GM12801 (cell line): Measurements from ENCODE around the gene ARMC6.

Experiments used
- TF ChIP-seq, protein P1 (sequence below): IDR thresholded peaks from one replicate; pipeline ENCODE4 v1.5.1; 2011; ENCODE audit warnings: control low read depth; ENCODE audit not compliant: insufficient read length; ENCODE audit errors: extremely low read depth

ARMC6 gene

DNA sequence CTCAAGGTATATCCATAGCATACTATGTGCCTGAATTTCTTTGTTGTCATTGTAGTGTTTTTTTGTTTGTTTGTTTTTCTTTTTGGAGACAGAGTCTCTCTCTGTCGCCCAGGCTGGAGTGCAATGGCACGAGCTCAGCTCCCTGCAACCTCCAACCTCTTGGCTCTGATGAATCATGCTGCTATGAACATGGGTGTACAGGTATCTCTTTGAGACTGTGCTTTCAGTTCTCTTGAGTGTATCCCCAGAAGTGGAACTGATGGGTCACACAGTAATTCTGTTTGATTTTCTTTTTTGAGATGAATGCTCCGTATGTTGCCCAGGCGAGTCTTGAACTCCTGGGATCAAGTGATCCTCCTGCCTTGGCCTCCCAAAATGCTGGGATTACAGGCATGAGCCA lies 16.7 kb downstream of the ARMC6 start:
- TF ChIP-seq, protein P1, sequence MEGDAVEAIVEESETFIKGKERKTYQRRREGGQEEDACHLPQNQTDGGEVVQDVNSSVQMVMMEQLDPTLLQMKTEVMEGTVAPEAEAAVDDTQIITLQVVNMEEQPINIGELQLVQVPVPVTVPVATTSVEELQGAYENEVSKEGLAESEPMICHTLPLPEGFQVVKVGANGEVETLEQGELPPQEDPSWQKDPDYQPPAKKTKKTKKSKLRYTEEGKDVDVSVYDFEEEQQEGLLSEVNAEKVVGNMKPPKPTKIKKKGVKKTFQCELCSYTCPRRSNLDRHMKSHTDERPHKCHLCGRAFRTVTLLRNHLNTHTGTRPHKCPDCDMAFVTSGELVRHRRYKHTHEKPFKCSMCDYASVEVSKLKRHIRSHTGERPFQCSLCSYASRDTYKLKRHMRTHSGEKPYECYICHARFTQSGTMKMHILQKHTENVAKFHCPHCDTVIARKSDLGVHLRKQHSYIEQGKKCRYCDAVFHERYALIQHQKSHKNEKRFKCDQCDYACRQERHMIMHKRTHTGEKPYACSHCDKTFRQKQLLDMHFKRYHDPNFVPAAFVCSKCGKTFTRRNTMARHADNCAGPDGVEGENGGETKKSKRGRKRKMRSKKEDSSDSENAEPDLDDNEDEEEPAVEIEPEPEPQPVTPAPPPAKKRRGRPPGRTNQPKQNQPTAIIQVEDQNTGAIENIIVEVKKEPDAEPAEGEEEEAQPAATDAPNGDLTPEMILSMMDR = no peak

DNA sequence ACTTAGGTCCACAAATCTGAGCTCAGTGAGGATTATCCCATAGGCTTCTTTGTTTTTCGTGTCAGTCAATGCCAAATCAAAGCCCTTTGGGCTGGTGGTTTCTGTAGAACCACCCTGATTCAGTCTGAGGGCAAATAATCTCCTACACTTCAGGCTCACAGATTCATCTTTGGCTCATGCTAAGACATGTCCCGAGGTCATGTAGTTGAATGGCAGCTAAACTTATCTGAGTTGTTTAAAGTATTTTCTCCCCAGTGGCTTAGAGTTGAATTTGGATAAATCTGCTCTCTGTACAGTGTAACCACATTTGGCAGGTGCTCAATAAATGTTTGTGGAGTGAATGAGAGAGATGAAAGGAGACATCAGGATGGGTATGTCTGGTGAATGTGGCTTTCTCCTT lies 17.3 kb downstream of the ARMC6 start:
- TF ChIP-seq, protein P1 = no peak

- TF ChIP-seq, protein P1 = no peak
Measured at GRCh38 chr19:19051478-19052213, 18.2 kb downstream of the ARMC6 start.

- TF ChIP-seq, protein P1 = no peak
Measured at GRCh38 chr19:19052921-19053320, 19.5 kb downstream of the ARMC6 start.

DNA sequence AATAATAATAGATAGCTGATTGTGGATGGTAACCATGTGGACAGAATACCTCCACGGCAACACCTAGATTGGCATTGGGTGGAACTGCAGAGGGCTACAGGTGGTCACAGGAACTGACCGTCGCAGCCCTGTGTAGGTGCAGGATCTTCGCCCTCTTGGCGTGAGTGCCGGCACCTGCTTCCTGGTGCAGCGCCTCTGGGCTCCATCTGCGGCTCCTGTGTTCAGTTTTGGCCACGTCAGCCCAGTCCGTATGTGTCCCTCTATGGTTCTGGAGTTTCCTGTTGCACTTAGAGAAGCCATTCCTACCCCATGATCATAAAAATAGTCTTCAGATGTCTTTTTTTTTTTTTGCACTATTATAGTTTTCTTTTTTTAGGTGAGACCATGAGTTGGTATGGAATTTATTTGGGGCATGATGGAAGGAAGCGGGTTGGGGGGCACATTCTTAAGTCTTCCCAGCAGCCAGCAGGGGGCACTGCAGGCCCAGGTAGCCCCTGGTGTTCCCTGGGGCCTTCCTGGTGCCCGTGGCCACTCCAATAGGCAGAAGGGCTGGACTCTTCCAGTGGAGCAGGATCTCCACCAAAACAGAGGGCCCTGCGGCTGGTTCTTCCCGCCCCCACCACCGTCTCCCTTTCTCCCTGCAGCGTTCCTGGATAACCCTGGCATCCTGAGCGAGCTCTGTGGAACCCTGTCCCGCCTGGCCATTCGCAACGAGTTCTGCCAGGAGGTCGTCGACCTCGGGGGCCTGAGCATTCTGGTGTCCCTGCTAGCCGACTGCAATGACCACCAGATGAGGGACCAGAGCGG lies 20.3 kb downstream of the ARMC6 start:
- TF ChIP-seq, protein P1 = no peak

DNA sequence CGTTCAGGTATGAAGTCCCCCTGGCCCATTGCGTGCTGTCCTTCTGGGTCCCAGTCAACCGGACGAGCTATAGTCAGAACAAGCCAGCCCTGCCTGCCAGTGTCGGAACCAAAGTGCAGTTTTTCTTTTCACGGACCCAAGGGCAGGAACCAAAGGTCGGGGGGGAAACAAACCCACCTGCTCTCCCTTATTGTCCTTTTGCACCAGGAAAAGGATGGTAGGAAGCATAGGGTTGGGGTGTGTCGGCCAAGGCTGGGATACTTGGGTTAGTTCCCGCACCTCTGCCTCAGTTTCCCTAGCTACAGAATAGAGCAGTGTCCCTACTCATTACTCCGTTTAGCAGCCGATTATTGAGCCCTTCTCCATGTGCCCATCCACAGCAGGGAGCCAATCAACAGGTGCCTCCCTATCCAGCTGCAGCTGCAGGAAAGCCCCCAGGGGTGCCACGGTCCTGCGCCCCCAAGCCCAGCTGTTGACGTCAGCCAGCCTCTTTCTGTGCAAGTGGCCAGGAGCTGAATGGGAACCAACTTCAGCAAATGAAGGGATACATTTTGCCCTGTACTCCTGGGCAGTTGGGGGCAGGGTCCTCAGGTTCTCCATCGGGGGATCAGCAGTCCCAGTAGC lies 21.0 kb downstream of the ARMC6 start:
- TF ChIP-seq, protein P1 = no peak

DNA sequence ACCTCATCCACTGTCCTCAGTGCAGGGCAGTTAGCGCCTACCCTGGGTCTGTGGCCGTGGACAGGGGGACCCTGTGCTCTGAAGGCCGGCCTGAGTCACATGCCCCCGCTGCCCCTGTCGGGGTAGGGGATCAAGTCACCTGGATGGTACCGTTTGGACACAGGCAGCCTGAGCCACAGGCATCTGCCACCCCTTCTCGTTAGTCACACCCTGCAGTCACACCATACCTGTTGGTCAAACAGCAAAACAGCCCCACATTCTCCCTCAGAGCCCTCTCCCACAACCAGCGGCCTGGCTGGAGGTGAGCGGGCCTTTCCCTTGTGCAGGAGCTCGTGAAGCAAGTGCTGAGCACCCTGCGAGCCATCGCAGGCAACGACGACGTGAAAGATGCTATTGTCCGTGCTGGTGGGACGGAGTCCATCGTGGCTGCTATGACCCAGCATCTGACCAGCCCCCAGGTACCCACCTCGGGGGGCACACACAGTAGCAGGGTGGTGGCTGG lies 21.6 kb downstream of the ARMC6 start:
- TF ChIP-seq, protein P1 = no peak
